Measurements from ENCODE around the gene ZNF804A.

The ZNF804A gene

GRCh38 chr2:184692141-184692734, 93.9 kb downstream of the ZNF804A start:
- Histone ChIP-seq H3K27ac (no peak overlapping the region), H3K4me2 (peak overlapping the region; percentile 54), H3K4me3 (no peak overlapping the region), H3K9me3 (no peaks in the 10 kb centered on the region), H3K9ac (no peak overlapping the region), H3K27me3 (no peaks in the 10 kb centered on the region), H3K36me3 (no peaks in the 10 kb centered on the region), H3K4me1 (peaks cover 14% of the 10 kb centered on the region), H4K20me1 (no peaks in the 10 kb centered on the region)
- no peak for TF ChIP-seq Cebpa-rat (IDR thresholded peaks at IDR 0.05)

- no peaks in the 10 kb centered on the region for H4K20me1 ChIP-seq
- TF ChIP-seq Cebpa-rat (IDR thresholded peaks at IDR 0.05) = no peak
These were observed 98.3 kb downstream of the ZNF804A start for GRCh38 chr2:184696644-184697043.

GRCh38 chr2:184698476-184698875, 100.1 kb downstream of the ZNF804A start:
- H3K9ac ChIP-seq = no peak overlapping the region
- no peaks in the 10 kb centered on the region for H3K4me1 ChIP-seq
- no peak for TF ChIP-seq Cebpa-rat (IDR thresholded peaks at IDR 0.05)
- no peak overlapping the region for H3K4me3 ChIP-seq
- no peak overlapping the region for H3K27ac ChIP-seq
- H4K20me1 ChIP-seq = no peaks in the 10 kb centered on the region
- H3K9me3 ChIP-seq = no peaks in the 10 kb centered on the region
- no peak overlapping the region for H3K4me2 ChIP-seq
- no peaks in the 10 kb centered on the region for H3K27me3 ChIP-seq
- no peaks in the 10 kb centered on the region for H3K36me3 ChIP-seq

More at GRCh38 chr2:184696644-184697043, 98.3 kb downstream of the ZNF804A start:
- Histone ChIP-seq H3K4me2 (no peak overlapping the region), H3K27ac (no peak overlapping the region), H3K36me3 (no peaks in the 10 kb centered on the region), H3K4me3 (no peak overlapping the region), H3K9me3 (no peaks in the 10 kb centered on the region), H3K9ac (no peak overlapping the region), H3K4me1 (peaks cover 13% of the 10 kb centered on the region), H3K27me3 (no peaks in the 10 kb centered on the region)

- H4K20me1 ChIP-seq = no peaks in the 10 kb centered on the region
These were observed 123.6 kb downstream of the ZNF804A start for GRCh38 chr2:184721881-184722280.

GRCh38 chr2:184727813-184728212, 129.5 kb downstream of the ZNF804A start:
- Histone ChIP-seq H3K9ac (no peak overlapping the region), H3K27ac (no peak overlapping the region), H3K9me3 (no peaks in the 10 kb centered on the region), H3K27me3 (no peaks in the 10 kb centered on the region), H3K36me3 (no peaks in the 10 kb centered on the region), H4K20me1 (no peaks in the 10 kb centered on the region), H3K4me1 (peaks cover 13% of the 10 kb centered on the region), H3K4me2 (peak overlapping the region; percentile 47), H3K4me3 (no peak overlapping the region)
- TF ChIP-seq Cebpa-rat (IDR thresholded peaks at IDR 0.05) = no peak

More at GRCh38 chr2:184721881-184722280, 123.6 kb downstream of the ZNF804A start:
- no peak overlapping the region for H3K4me3 ChIP-seq
- H3K27me3 ChIP-seq = no peaks in the 10 kb centered on the region
- no peak for TF ChIP-seq Cebpa-rat (IDR thresholded peaks at IDR 0.05)
- H3K4me2 ChIP-seq = no peak overlapping the region
- no peaks in the 10 kb centered on the region for H3K36me3 ChIP-seq
- no peak overlapping the region for H3K27ac ChIP-seq
- peaks cover 14% of the 10 kb centered on the region for H3K9me3 ChIP-seq
- H3K4me1 ChIP-seq = no peaks in the 10 kb centered on the region
- H3K9ac ChIP-seq = no peak overlapping the region

- Histone ChIP-seq H3K9ac (no peak overlapping the region), H3K4me2 (peak overlapping the region; percentile 47)
These were observed 130.1 kb downstream of the ZNF804A start for GRCh38 chr2:184728411-184728810.

GRCh38 chr2:184729581-184729980, 131.3 kb downstream of the ZNF804A start:
- H3K4me1 ChIP-seq = peaks cover 13% of the 10 kb centered on the region
- H3K4me3 ChIP-seq = no peak overlapping the region
- no peak overlapping the region for H3K27ac ChIP-seq
- no peak for TF ChIP-seq Cebpa-rat (IDR thresholded peaks at IDR 0.05)
- H3K9ac ChIP-seq = no peak overlapping the region
- H3K27me3 ChIP-seq = no peaks in the 10 kb centered on the region
- H3K4me2 ChIP-seq = no peak overlapping the region
- no peaks in the 10 kb centered on the region for H4K20me1 ChIP-seq
- no peaks in the 10 kb centered on the region for H3K36me3 ChIP-seq
- H3K9me3 ChIP-seq = no peaks in the 10 kb centered on the region

More at GRCh38 chr2:184728411-184728810, 130.1 kb downstream of the ZNF804A start:
- TF ChIP-seq Cebpa-rat (IDR thresholded peaks at IDR 0.05) = no peak
- Histone ChIP-seq H3K27ac (no peak overlapping the region), H3K36me3 (no peaks in the 10 kb centered on the region), H3K4me3 (no peak overlapping the region), H4K20me1 (no peaks in the 10 kb centered on the region), H3K4me1 (peaks cover 13% of the 10 kb centered on the region), H3K9me3 (no peaks in the 10 kb centered on the region), H3K27me3 (no peaks in the 10 kb centered on the region)

- no peak overlapping the region for H3K4me2 ChIP-seq
- H3K4me3 ChIP-seq = no peak overlapping the region
- no peaks in the 10 kb centered on the region for H4K20me1 ChIP-seq
- H3K36me3 ChIP-seq = no peaks in the 10 kb centered on the region
- H3K27ac ChIP-seq = no peak overlapping the region
- H3K9ac ChIP-seq = no peak overlapping the region
- no peak for TF ChIP-seq Cebpa-rat (IDR thresholded peaks at IDR 0.05)
- H3K27me3 ChIP-seq = no peaks in the 10 kb centered on the region
- H3K9me3 ChIP-seq = no peaks in the 10 kb centered on the region
- peaks cover 13% of the 10 kb centered on the region for H3K4me1 ChIP-seq
These were observed 132.0 kb downstream of the ZNF804A start for GRCh38 chr2:184730288-184730687.

- H3K36me3 ChIP-seq = no peaks in the 10 kb centered on the region
- no peak for TF ChIP-seq Cebpa-rat (IDR thresholded peaks at IDR 0.05)
- no peaks in the 10 kb centered on the region for H3K9me3 ChIP-seq
These were observed 136.0 kb downstream of the ZNF804A start for GRCh38 chr2:184734338-184734737.

GRCh38 chr2:184735611-184736010, 137.3 kb downstream of the ZNF804A start:
- no peak for TF ChIP-seq Cebpa-rat (IDR thresholded peaks at IDR 0.05)
- no peaks in the 10 kb centered on the region for H3K36me3 ChIP-seq
- H3K9ac ChIP-seq = no peak overlapping the region
- H3K9me3 ChIP-seq = no peaks in the 10 kb centered on the region
- H3K4me3 ChIP-seq = no peak overlapping the region
- H3K27me3 ChIP-seq = no peaks in the 10 kb centered on the region
- no peaks in the 10 kb centered on the region for H4K20me1 ChIP-seq
- no peak overlapping the region for H3K27ac ChIP-seq
- no peaks in the 10 kb centered on the region; the same call in 1 of the 2 replicates for H3K4me1 ChIP-seq
- H3K4me2 ChIP-seq = no peak overlapping the region

More at GRCh38 chr2:184734338-184734737, 136.0 kb downstream of the ZNF804A start:
- no peak overlapping the region for H3K4me2 ChIP-seq
- H3K4me3 ChIP-seq = no peak overlapping the region
- no peaks in the 10 kb centered on the region for H4K20me1 ChIP-seq
- no peak overlapping the region for H3K27ac ChIP-seq
- no peaks in the 10 kb centered on the region for H3K27me3 ChIP-seq
- H3K9ac ChIP-seq = no peak overlapping the region
- H3K4me1 ChIP-seq = no peaks in the 10 kb centered on the region; the same call in 1 of the 2 replicates

Data from BLaER1 (cell line).